BLaER1 (cell line): ENCODE data around the gene SORCS1.
A peak's percentile ranks its signal among the peaks of the same experiment; 100 is the strongest.

Source experiments
- H3K27ac ChIP-seq: shearing (Covaris generic); formaldehyde crosslinking; 2 replicates; pipeline ENCODE4 v1.8.1; 2022
- H3K27me3 ChIP-seq: shearing (Covaris generic); formaldehyde crosslinking; 2 replicates; pipeline ENCODE4 v1.8.1; 2022
- H3K36me3 ChIP-seq: shearing (Covaris generic); formaldehyde crosslinking; 2 replicates; pipeline ENCODE4 v1.8.1; 2022
- H3K4me1 ChIP-seq: shearing (Covaris generic); formaldehyde crosslinking; 2 replicates; pipeline ENCODE4 v1.8.1; 2022
- H3K4me2 ChIP-seq: shearing (Covaris generic); formaldehyde crosslinking; 2 replicates; pipeline ENCODE4 v1.8.1; 2022
- H3K4me3 ChIP-seq: shearing (Covaris generic); formaldehyde crosslinking; 2 replicates; pipeline ENCODE4 v1.8.1; 2022
- H3K9ac ChIP-seq: shearing (Covaris generic); formaldehyde crosslinking; 2 replicates; pipeline ENCODE4 v1.8.1; 2022
- H3K9me3 ChIP-seq: shearing (Covaris generic); formaldehyde crosslinking; 2 replicates; pipeline ENCODE4 v1.8.1; 2022
- H4K20me1 ChIP-seq: shearing (Covaris generic); formaldehyde crosslinking; 2 replicates; pipeline ENCODE4 v1.8.1; 2022
- Cebpa-rat ChIP-seq: shearing (Covaris generic); IDR thresholded peaks from 2 replicates; pipeline ENCODE4 v1.8.1; 2022

The SORCS1 gene

DNA sequence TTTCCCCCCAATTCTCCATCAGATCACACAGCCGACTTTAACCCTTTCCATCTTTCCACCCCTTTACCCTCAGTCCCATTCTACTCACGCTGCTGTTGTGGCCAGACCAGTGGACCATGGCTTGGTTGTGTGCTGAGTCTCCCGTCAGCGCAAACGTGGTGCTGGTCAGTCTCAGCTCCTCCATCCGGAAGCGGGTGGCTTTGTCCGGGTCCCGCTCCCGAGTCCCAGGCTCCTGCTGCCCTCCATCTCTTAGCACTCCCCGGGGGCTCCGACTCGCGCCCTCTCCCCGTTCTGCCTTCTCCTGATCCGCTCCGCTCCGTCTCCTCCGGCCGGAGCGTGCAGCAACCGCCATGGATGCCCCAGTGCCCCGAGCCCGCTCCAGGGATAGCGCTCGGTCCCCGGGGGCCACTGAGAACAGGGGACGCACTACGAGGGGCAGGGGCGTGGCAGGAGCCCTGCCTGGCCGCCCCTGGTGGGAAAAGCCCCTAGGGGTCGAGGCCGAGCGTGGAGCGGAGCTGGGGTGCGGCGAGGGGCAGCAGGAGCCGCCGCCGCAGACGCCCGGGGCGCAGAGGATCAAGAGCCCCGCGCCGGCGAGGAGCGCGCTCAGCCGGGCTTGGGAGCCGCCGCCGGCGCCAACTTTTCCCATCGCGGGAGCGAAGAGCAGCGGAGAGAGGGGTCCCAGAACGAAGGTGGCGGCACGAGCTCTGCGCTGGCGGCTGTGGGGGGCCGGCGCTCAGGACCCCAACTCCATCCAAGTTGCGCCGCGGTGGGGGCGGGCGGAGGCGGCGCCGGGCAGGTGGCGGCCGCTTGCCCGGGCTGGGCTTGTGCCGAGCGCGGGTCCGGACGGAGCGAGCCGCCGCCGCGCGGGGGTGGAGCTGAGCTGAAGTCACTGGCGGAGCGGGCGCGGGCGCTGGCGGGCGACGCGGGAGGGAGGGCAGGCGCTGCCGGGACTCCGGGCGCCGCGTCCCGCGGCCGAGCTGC lies at the start of gene SORCS1:
Gene SORCS1, minus strand, starts transcription at position 826 of the 981 bp plus-strand sequence.
- peaks cover 45% of the 10 kb centered on the region for H3K27me3 ChIP-seq
- H3K4me3 ChIP-seq = peak within 1 kb of the TSS; percentile 66
- no peak for TF ChIP-seq Cebpa-rat
- H3K9me3 ChIP-seq = peaks cover 8% of the 10 kb centered on the region; the same call in 1 of the 2 replicates
- H3K4me1 ChIP-seq = 0 out of 2 replicates have a peak, but pooled peaks cover 6% of the 10 kb centered on the region
- H3K4me2 ChIP-seq = peak within 1 kb of the TSS; percentile 75
- H3K9ac ChIP-seq = no peak within 1 kb of the TSS
- H3K27ac ChIP-seq = no peak within 1 kb of the TSS
- no peaks in the 10 kb centered on the region; the same call in 1 of the 2 replicates for H4K20me1 ChIP-seq
- H3K36me3 ChIP-seq = no peaks in the 10 kb centered on the region

DNA sequence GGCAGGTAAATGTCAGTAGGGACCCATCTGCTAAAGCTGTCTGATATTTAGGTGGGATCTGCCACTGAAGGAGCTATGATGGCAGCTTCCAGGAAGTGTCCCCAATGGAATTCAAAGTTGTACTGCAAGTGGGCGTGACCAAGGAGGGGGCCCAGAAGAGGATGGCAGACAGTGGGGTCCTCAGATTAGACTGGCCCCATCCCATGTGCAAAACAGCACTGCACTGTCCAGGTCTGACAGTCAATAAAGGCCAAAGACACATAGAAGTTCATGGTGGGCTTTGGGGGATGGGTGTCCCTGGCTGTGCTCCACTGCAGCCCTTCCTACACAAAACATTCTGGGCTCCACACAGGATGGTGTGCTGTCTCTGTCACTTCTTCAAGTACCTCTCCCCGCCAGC lies 49.8 kb upstream of the SORCS1 start:
- Histone ChIP-seq H3K9ac (no peak overlapping the region), H3K36me3 (no peaks in the 10 kb centered on the region), H3K4me2 (no peak overlapping the region), H3K27ac (no peak overlapping the region), H3K4me3 (no peak overlapping the region), H3K4me1 (no peaks in the 10 kb centered on the region), H4K20me1 (no peaks in the 10 kb centered on the region), H3K27me3 (no peaks in the 10 kb centered on the region), H3K9me3 (peaks cover 7% of the 10 kb centered on the region; the same call in 1 of the 2 replicates)
- no peak for TF ChIP-seq Cebpa-rat

DNA sequence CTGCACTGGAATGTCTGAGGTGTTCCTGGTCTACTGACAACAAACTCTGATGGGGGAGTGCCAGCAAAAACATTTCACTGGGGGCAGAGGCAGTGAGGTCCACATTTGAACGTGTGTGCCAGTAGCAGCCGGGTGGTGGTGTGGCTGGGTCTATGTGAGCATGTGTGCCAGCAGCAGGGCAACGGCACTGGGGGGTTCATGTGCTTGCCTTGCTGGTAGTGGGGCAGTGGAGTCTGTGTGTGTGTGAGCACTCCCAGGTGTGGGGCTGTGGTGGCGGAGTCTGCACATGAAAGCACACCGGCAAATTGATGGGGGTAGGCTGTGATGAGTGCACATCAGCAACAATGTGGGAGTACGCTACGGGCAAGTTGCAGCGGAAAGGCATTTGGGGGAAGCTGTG lies 49.4 kb upstream of the SORCS1 start:
- Histone ChIP-seq H3K36me3 (no peaks in the 10 kb centered on the region), H3K27me3 (no peaks in the 10 kb centered on the region), H3K9ac (no peak overlapping the region), H4K20me1 (no peaks in the 10 kb centered on the region), H3K4me1 (no peaks in the 10 kb centered on the region), H3K27ac (no peak overlapping the region), H3K4me3 (no peak overlapping the region), H3K9me3 (peaks cover 7% of the 10 kb centered on the region; the same call in 1 of the 2 replicates), H3K4me2 (no peak overlapping the region)
- TF ChIP-seq Cebpa-rat = no peak

DNA sequence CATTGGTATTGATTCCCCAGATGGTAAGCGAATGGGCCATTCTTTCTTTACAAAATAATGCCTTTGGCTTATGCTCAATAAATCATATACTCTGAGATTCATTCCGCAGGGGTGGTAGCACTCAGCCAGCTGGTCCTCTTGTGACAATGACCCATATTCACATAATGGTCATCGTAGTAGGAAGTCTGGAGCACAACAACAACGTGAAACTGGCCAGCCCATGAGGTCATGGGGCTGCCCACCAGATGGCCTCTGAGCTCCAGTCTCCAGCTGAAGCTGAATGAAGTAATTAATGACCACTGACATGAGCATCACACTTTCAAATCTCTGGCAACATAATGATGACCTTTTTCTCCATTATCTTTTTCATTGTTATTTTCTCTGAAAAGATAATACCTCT lies 42.3 kb upstream of the SORCS1 start:
- H4K20me1 ChIP-seq = no peaks in the 10 kb centered on the region
- no peak overlapping the region for H3K4me2 ChIP-seq
- no peaks in the 10 kb centered on the region for H3K36me3 ChIP-seq
- H3K9ac ChIP-seq = no peak overlapping the region
- H3K4me1 ChIP-seq = no peaks in the 10 kb centered on the region
- no peak overlapping the region for H3K4me3 ChIP-seq
- H3K9me3 ChIP-seq = no peaks in the 10 kb centered on the region; the same call in 1 of the 2 replicates
- H3K27me3 ChIP-seq = no peaks in the 10 kb centered on the region
- H3K27ac ChIP-seq = no peak overlapping the region
- TF ChIP-seq Cebpa-rat = no peak

DNA sequence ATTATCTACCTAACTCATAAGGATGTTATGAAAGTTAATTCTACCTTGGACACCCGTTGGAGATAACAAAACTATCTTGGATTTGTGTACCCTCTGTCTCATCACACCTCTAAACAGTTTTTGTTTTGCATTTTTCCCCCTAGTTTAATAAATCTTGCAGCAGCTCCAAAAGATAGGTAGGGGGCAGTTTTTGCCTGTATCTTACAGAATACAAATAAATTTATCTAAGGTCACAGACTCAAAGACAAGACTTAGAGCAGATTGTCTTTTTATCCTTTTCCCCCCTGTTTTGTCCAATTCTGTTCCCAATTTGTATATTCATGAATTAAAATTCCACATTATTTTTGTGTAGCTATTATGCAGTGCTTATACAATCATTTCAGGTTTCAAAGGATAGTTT lies 5.0 kb upstream of the SORCS1 start:
- H3K9me3 ChIP-seq = peaks cover under 1% of the 10 kb centered on the region; the same call in 1 of the 2 replicates
- peaks cover 14% of the 10 kb centered on the region for H3K27me3 ChIP-seq
- H3K4me2 ChIP-seq = no peak overlapping the region
- TF ChIP-seq Cebpa-rat = no peak
- no peaks in the 10 kb centered on the region for H3K4me1 ChIP-seq
- H3K9ac ChIP-seq = no peak overlapping the region
- H3K4me3 ChIP-seq = no peak overlapping the region
- H4K20me1 ChIP-seq = no peaks in the 10 kb centered on the region
- H3K36me3 ChIP-seq = no peaks in the 10 kb centered on the region
- no peak overlapping the region for H3K27ac ChIP-seq

DNA sequence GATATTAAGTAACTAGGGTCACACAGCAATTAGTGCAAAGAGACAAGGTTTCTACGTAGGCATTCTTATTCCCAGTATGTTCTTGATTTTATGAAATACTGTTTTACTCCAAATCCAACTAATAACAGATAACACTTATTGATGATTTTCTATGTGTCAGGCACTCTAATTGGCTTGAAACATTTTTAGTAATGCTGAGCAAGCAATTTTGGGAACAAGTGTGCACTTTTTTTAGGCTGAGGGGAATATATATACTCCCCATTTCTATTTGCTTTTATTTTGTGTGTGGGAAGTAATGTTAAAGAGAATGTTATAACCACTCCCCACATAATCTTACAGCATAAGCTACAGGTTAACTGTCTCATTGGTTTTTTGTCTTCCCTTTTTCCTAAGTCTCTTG lies 4.2 kb upstream of the SORCS1 start:
- Histone ChIP-seq H3K36me3 (no peaks in the 10 kb centered on the region), H3K9ac (no peak overlapping the region), H3K4me2 (no peak overlapping the region), H4K20me1 (no peaks in the 10 kb centered on the region; the same call in 1 of the 2 replicates), H3K4me1 (0 out of 2 replicates have a peak, but pooled peaks cover 6% of the 10 kb centered on the region), H3K9me3 (peaks cover 8% of the 10 kb centered on the region; the same call in 1 of the 2 replicates), H3K4me3 (no peak overlapping the region), H3K27me3 (peaks cover 21% of the 10 kb centered on the region), H3K27ac (no peak overlapping the region)
- no peak for TF ChIP-seq Cebpa-rat

DNA sequence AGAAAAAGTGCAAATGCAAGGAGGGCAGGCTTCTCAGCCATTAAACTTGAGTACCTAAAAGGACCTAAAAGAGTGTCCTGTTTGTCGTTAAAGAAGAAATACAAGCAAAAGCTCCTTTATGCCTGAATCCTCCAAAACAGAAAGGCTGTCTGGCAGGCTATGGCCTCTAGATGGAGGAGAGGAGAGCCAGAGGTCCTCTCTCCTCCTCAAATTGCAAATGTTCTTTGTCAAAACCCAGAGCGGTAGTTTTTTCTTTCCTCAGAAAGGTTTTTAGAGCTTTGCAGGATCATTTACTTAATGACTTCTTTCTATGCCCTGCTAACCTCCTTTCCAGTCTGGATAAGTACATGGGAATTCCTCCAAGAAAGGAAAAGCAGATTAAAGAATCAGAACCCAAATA lies 1.9 kb upstream of the SORCS1 start:
- Histone ChIP-seq H3K9ac (no peak overlapping the region), H3K9me3 (peaks cover 8% of the 10 kb centered on the region; the same call in 1 of the 2 replicates), H3K27me3 (peaks cover 41% of the 10 kb centered on the region), H3K4me3 (no peak overlapping the region), H4K20me1 (no peaks in the 10 kb centered on the region; the same call in 1 of the 2 replicates), H3K27ac (no peak overlapping the region), H3K4me2 (no peak overlapping the region), H3K4me1 (0 out of 2 replicates have a peak, but pooled peaks cover 6% of the 10 kb centered on the region), H3K36me3 (no peaks in the 10 kb centered on the region)
- TF ChIP-seq Cebpa-rat = no peak

DNA sequence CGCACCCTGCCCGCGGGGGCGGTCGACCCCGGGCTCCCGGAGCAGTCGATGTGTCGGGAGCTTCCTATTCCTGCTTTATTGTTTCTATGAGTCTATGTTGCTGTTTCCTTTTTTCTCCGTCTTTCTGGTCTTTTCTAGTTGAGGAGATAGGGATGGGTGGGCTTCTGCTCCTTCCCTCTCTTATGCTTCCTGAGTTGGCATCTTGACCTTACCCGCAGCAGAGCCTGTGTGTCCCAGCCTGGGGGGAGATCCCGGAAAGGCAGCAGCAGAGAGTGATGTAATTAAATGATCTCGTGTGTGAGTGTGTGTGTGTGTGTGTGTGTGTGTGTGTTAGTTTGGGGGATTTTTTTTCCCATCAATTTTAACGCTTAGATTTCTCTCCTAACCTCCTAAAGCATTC lies 486 bp upstream of the SORCS1 start:
- Histone ChIP-seq H3K27me3 (peaks cover 45% of the 10 kb centered on the region), H4K20me1 (no peaks in the 10 kb centered on the region; the same call in 1 of the 2 replicates), H3K27ac (no peak overlapping the region), H3K9me3 (peaks cover 8% of the 10 kb centered on the region; the same call in 1 of the 2 replicates), H3K9ac (no peak overlapping the region), H3K4me1 (0 out of 2 replicates have a peak, but pooled peaks cover 6% of the 10 kb centered on the region), H3K36me3 (no peaks in the 10 kb centered on the region), H3K4me2 (peak overlapping the region; percentile 75), H3K4me3 (peak overlapping the region; percentile 66)
- no peak for TF ChIP-seq Cebpa-rat

DNA sequence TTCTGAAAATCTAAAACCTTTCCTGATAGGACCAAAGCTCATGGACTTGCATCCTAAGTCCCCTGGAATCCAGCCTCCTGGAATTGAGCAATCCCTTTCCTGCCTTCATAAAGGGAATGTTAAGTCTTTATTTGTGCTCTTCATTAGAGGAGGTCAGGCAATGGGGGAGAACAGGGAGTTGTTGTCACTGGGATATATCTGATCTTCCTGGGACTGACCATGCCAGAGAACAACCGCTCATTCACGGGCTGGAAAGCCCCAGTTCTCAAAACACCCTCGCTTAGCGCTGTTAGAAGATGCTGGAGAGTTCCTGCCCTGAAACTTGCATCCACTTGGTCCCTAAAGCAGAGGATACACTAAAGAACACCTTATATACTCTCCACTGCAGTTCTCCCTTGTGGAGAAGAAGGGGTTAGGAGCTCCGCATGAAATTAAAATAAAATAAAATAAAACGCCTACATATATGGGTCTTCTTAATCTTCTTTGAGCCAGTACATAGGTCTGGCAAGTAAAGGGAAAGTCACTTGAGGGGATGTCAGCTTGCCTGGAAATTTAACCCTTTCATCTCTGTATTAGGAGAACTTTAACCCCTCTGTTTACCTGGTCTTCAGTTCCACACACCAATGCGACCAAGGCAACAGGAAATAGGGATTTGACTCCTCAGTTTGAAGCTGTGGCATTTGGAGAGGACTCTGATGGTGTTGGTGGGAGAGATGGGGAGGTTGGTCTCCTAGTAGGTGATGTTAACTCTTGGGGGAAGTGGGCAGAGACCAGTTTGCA lies 1.2 kb downstream of the SORCS1 start:
- Histone ChIP-seq H3K4me1 (0 out of 2 replicates have a peak, but pooled peaks cover 6% of the 10 kb centered on the region), H4K20me1 (no peaks in the 10 kb centered on the region; the same call in 1 of the 2 replicates), H3K4me2 (no peak overlapping the region), H3K9me3 (peaks cover 8% of the 10 kb centered on the region; the same call in 1 of the 2 replicates), H3K4me3 (no peak overlapping the region), H3K27me3 (peaks cover 45% of the 10 kb centered on the region), H3K9ac (no peak overlapping the region), H3K36me3 (no peaks in the 10 kb centered on the region), H3K27ac (no peak overlapping the region)
- TF ChIP-seq Cebpa-rat = no peak
